Ectodermal cell (in vitro differentiated cells): Measurements from ENCODE around the gene INPP5F.

ENCODE experiments used
- H3K27ac ChIP-seq: 2 replicates; pipeline ENCODE4 v1.7.0; 2013; ENCODE audit warnings: mild to moderate bottlenecking, low read depth, low read length; ENCODE audit not compliant: insufficient read depth, poor library complexity, severe bottlenecking
- H3K27me3 ChIP-seq: 2 replicates; pipeline ENCODE4 v1.7.0; 2013; ENCODE audit warnings: mild to moderate bottlenecking, low read length; ENCODE audit not compliant: insufficient read depth, control insufficient read depth, poor library complexity, severe bottlenecking
- H3K36me3 ChIP-seq: one replicate; pipeline ENCODE4 v1.7.0; 2013; ENCODE audit warnings: low read length; ENCODE audit not compliant: control insufficient read depth, insufficient read depth
- H3K4me1 ChIP-seq: one replicate; pipeline ENCODE4 v1.7.0; 2013; ENCODE audit warnings: low read length; ENCODE audit not compliant: control insufficient read depth, insufficient read depth
- H3K4me3 ChIP-seq: 2 replicates; pipeline ENCODE4 v1.7.0; 2013; ENCODE audit warnings: low read depth, low read length, control low read depth; ENCODE audit not compliant: insufficient read depth
- H3K9me3 ChIP-seq: 2 replicates; pipeline ENCODE4 v1.7.0; 2013; ENCODE audit warnings: mild to moderate bottlenecking, low read length, moderate library complexity; ENCODE audit not compliant: control insufficient read depth
- WGBS, 2 experiments: methylation state at CpG; one replicate each; pipeline ENCODE4 v1.1.7; 2013; ENCODE audit warnings: missing lambda C conversion rate in 2 of 2; 5-methylcytosine and 5-hydroxymethylcytosine counted together

The INPP5F gene

GRCh38 chr10:119878524-119878923 is 152.7 kb downstream of the INPP5F start:
- WGBS, 2 experiments: 87 to 90% methylated on average over 2 of the region's 2 CpGs
- no peaks in the 10 kb centered on the region for H3K4me1 ChIP-seq
- H3K9me3 ChIP-seq: no peaks in the 10 kb centered on the region
- no peaks in the 10 kb centered on the region for H3K36me3 ChIP-seq
- H3K4me3 ChIP-seq: no peak overlapping the region
- peaks cover 2% of the 10 kb centered on the region for H3K27me3 ChIP-seq
- no peak overlapping the region for H3K27ac ChIP-seq
